RWPE2 (cell line): Measurements from ENCODE around the gene CNST.

Experiments
- ATAC-seq: fragments of 200-7000 bp; cut with Tn5 transposase; 3 replicates; pipeline ENCODE4 v1.9.1; 2021; ENCODE audit warnings: low read depth
- DNase-seq: peaks from one replicate; pipeline ENCODE4 v3.0.0-alpha.2; 2020; ENCODE audit warnings: low spot score
- H3K27ac ChIP-seq: fragments of 450-650 bp; 2 replicates; pipeline ENCODE4 v1.5.1; 2017; ENCODE audit warnings: mild to moderate bottlenecking; ENCODE audit not compliant: poor library complexity, severe bottlenecking
- H3K27me3 ChIP-seq: fragments of 250-450 bp; sonication (Bioruptor Pico); 2 replicates; pipeline ENCODE4 v1.5.1; 2021; ENCODE audit warnings: mild to moderate bottlenecking, moderate library complexity; ENCODE audit not compliant: insufficient read depth, poor library complexity, severe bottlenecking
- H3K36me3 ChIP-seq: fragments of 250-450 bp; sonication (Bioruptor Pico); 2 replicates; pipeline ENCODE4 v1.5.1; 2020; ENCODE audit warnings: low read depth, mild to moderate bottlenecking, moderate library complexity
- H3K4me1 ChIP-seq: fragments of 250-450 bp; sonication (Bioruptor Pico); 2 replicates; pipeline ENCODE4 v1.5.1; 2021; ENCODE audit warnings: mild to moderate bottlenecking, moderate library complexity; ENCODE audit not compliant: insufficient read depth, poor library complexity, severe bottlenecking
- H3K4me3 ChIP-seq: fragments of 250-450 bp; sonication (Bioruptor Pico); 2 replicates; pipeline ENCODE4 v1.5.1; 2021; ENCODE audit warnings: mild to moderate bottlenecking, moderate library complexity; ENCODE audit not compliant: severe bottlenecking
- H3K9me3 ChIP-seq: fragments of 250-450 bp; sonication (Bioruptor Pico); 2 replicates; pipeline ENCODE4 v1.5.1; 2021; ENCODE audit warnings: mild to moderate bottlenecking, moderate library complexity; ENCODE audit not compliant: severe bottlenecking
- TF ChIP-seq, protein P1 (sequence below): fragments of 450-650 bp; IDR thresholded peaks from one replicate; pipeline ENCODE4 v1.5.1; 2017; ENCODE audit warnings: mild to moderate bottlenecking, moderate library complexity; ENCODE audit not compliant: poor library complexity, severe bottlenecking

Gene CNST

DNA sequence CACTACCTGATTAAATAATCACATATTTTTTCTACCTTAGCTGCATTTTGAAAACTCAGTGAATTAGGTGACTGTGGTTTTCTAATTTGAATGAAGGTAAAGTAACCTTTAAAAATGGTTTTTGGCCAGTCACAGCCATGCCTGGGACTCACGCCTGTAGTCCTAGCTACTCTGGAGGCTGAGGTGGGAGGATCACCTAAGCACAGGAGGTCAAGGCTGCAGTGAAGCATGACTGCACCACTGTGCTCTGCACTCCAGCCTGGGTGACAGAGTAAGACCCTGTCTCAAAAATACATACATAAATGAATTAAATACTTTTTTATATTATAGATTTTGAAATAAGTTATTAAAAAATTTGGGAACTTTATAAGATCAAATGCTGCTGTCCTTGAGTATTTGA, 5.7 kb downstream of the CNST start:
- H3K9me3 ChIP-seq: no peaks in the 10 kb centered on the region
- no peak overlapping the region for H3K4me3 ChIP-seq
- TF ChIP-seq, protein P1, sequence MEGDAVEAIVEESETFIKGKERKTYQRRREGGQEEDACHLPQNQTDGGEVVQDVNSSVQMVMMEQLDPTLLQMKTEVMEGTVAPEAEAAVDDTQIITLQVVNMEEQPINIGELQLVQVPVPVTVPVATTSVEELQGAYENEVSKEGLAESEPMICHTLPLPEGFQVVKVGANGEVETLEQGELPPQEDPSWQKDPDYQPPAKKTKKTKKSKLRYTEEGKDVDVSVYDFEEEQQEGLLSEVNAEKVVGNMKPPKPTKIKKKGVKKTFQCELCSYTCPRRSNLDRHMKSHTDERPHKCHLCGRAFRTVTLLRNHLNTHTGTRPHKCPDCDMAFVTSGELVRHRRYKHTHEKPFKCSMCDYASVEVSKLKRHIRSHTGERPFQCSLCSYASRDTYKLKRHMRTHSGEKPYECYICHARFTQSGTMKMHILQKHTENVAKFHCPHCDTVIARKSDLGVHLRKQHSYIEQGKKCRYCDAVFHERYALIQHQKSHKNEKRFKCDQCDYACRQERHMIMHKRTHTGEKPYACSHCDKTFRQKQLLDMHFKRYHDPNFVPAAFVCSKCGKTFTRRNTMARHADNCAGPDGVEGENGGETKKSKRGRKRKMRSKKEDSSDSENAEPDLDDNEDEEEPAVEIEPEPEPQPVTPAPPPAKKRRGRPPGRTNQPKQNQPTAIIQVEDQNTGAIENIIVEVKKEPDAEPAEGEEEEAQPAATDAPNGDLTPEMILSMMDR: no peak
- ATAC-seq (no peak), DNase-seq (no peak)
- H3K27ac ChIP-seq: no peak overlapping the region
- H3K4me1 ChIP-seq: peaks cover 9% of the 10 kb centered on the region
- no peaks in the 10 kb centered on the region for H3K27me3 ChIP-seq
- no peaks in the 10 kb centered on the region for H3K36me3 ChIP-seq

DNA sequence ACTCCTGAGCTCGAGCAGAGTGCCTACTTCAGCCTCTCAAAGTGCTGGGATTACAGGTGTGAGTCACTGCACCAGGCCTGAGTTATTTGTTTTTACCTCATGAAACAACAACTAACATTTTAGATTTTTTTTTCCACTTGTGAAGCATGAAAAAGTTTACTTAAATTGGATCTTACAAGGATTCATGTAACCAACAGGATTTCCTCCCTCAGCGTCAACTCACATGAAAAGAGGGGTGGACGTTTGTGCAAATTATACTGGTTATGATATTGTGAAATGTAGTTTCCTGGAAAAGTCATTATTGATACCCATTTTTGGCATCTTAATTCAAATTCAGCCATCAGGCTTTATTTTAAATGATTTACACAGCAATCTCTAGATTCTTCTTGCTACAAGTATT, 6.5 kb downstream of the CNST start:
- Histone ChIP-seq H3K27me3 (no peaks in the 10 kb centered on the region), H3K9me3 (no peaks in the 10 kb centered on the region), H3K36me3 (no peaks in the 10 kb centered on the region), H3K4me3 (no peak overlapping the region), H3K27ac (no peak overlapping the region), H3K4me1 (peaks cover 5% of the 10 kb centered on the region)
- ATAC-seq: no peak
- TF ChIP-seq, protein P1: no peak
- DNase-seq: no peak

DNA sequence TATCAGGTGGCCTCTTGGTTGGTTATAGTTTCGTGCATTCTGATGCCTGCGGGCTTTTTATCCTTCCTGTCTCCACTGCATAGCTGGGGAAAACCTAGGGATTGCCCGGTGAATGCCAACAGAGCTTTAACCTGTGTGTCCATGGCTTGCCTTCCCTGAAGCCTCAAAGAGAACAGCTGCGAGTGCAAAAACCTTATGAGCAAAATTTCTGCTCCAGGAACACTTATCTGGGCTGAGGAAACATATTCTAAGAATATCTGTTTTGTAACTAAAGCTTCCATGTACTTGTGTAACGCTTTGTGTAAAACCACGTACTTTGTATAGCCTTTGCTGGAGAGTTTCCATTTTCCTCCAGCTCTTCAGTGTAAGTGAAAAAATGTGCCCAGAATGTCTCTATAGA, 7.2 kb downstream of the CNST start:
- no peaks in the 10 kb centered on the region for H3K9me3 ChIP-seq
- no peaks in the 10 kb centered on the region for H3K27me3 ChIP-seq
- ATAC-seq (no peak), DNase-seq (no peak)
- no peak overlapping the region for H3K27ac ChIP-seq
- no peak overlapping the region for H3K4me3 ChIP-seq
- TF ChIP-seq, protein P1: no peak
- H3K4me1 ChIP-seq: no peaks in the 10 kb centered on the region
- H3K36me3 ChIP-seq: no peaks in the 10 kb centered on the region

DNA sequence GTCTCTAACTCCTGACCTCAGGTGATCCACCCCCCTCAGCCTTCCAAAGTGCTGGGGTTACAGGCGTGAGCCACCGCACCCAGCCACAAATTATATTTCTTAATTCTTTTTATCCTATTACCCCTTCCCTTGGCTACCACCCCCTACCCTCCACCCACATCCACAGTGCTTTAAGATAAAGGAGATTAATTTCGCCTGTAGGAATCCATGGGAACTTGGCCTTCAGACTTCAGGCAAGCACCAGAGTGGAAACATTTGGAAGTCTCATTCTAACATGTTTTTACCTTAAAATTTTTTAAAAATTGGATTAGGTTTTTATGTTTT, 10.4 kb downstream of the CNST start:
- Histone ChIP-seq H3K9me3 (no peaks in the 10 kb centered on the region), H3K4me3 (no peak overlapping the region), H3K36me3 (no peaks in the 10 kb centered on the region), H3K27ac (no peak overlapping the region), H3K4me1 (no peaks in the 10 kb centered on the region), H3K27me3 (no peaks in the 10 kb centered on the region)
- TF ChIP-seq, protein P1: no peak
- ATAC-seq (no peak), DNase-seq (no peak)

DNA sequence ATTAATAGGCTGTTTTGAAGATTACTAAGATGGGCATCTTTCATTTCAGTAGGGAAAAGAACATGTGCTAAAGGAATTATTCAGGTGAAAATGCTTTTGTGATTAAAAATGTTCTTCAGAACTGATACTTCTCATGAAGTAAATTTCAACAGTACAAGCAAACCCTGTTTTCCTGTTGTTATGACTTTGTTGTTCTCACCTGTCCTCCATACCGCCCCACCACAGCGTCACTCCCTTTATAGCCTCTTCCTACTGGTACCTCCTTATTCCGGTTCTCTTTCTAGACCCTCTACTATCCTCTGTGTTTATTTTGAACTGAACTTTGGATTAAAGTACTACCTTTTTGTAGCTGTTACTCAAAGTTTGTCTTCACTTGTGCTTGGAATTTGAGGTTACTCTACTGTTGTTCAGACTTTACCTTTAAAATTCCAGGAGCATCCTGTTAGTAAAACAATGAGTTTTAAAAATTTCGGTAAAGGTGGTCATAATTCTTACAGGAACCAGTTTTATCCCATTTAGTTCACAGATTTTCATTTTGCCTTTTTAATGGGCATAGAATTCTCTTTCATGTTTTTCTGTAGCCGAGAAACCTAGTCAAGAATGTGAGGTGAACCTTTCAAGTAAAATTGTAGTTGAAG, 10.9 kb downstream of the CNST start:
- H3K36me3 ChIP-seq: no peaks in the 10 kb centered on the region
- H3K4me3 ChIP-seq: no peak overlapping the region
- H3K27ac ChIP-seq: no peak overlapping the region
- DNase-seq: no peak
- ATAC-seq: no peak
- H3K27me3 ChIP-seq: no peaks in the 10 kb centered on the region
- TF ChIP-seq, protein P1: no peak
- H3K9me3 ChIP-seq: no peaks in the 10 kb centered on the region
- no peaks in the 10 kb centered on the region for H3K4me1 ChIP-seq
